ENCODE data around the gene HGD. TPM values are rescaled to one million over a fixed set of nuclear protein-coding genes. Genes with fewer than 3 reads are reported as not detected.

The HGD gene
- total RNA-seq, 1 donor from 2014 or later, result 0.40 TPM

- H3K27me3 Mint-ChIP-seq (ENCODE audit: low read depth), result no peaks in the 10 kb centered on the region
- no peak for TF ChIP-seq CTCF (IDR thresholded peaks at IDR 0.05)
- no peaks in the 10 kb centered on the region for H3K36me3 Mint-ChIP-seq (ENCODE audit: low read depth)
- peaks cover 6% of the 10 kb centered on the region for H3K9me3 Mint-ChIP-seq (ENCODE audit: low read depth)
- no peak overlapping the region for H3K4me3 Mint-ChIP-seq (ENCODE audit: unreplicated experiment)
- DNase-seq (ENCODE audit: low spot score), result no peak
- H3K27ac Mint-ChIP-seq (ENCODE audit: unreplicated experiment), result no peak overlapping the region
- H3K4me1 Mint-ChIP-seq (ENCODE audit: low read depth), result peaks cover 16% of the 10 kb centered on the region
Observed at GRCh38 chr3:120683671-120684301, 1.7 kb upstream of the HGD start.

GRCh38 chr3:120683213-120683612, 1.2 kb upstream of the HGD start:
- no peak for DNase-seq (ENCODE audit: low spot score)
- Mint-ChIP-seq H3K9me3 (ENCODE audit: low read depth) (peaks cover 6% of the 10 kb centered on the region), H3K27ac (ENCODE audit: unreplicated experiment) (no peak overlapping the region), H3K36me3 (ENCODE audit: low read depth) (no peaks in the 10 kb centered on the region), H3K27me3 (ENCODE audit: low read depth) (no peaks in the 10 kb centered on the region), H3K4me1 (ENCODE audit: low read depth) (peaks cover 16% of the 10 kb centered on the region), H3K4me3 (ENCODE audit: unreplicated experiment) (no peak overlapping the region)
- no peak for TF ChIP-seq CTCF (IDR thresholded peaks at IDR 0.05)

GRCh38 chr3:120681506-120682038, 467 bp downstream of the HGD start:
- Mint-ChIP-seq H3K9me3 (ENCODE audit: low read depth) (peaks cover 10% of the 10 kb centered on the region), H3K27ac (ENCODE audit: unreplicated experiment) (no peak overlapping the region), H3K36me3 (ENCODE audit: low read depth) (no peaks in the 10 kb centered on the region), H3K4me1 (ENCODE audit: low read depth) (peaks cover 20% of the 10 kb centered on the region), H3K4me3 (ENCODE audit: unreplicated experiment) (no peak overlapping the region), H3K27me3 (ENCODE audit: low read depth) (no peaks in the 10 kb centered on the region)
- TF ChIP-seq CTCF (IDR thresholded peaks at IDR 0.05), result no peak
- no peak for DNase-seq (ENCODE audit: low spot score)

DNA sequence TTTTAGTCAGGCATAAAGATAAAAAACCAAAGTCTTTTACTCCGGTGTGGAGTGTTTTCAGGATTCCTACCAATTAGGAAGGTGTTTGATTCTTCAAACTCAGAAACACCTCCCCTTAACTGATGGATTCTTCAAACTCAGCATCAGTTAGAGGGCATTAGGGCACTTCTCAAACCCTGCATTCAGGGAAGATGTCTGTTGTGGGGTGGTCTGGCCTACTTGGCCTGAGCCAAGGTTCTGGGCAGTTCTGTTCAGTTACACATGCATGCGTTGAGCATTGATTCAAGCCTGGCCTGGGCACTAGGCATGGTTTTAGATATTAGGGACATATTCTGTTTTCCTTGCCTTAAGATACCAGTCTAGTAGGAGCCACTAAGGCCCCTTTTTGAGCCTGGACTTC, 1.0 kb downstream of the HGD start:
- no peak overlapping the region for H3K27ac Mint-ChIP-seq (ENCODE audit: unreplicated experiment)
- no peak overlapping the region for H3K4me3 Mint-ChIP-seq (ENCODE audit: unreplicated experiment)

More for the DNA sequence above, 1.0 kb downstream of the HGD start:
- H3K9me3 Mint-ChIP-seq (ENCODE audit: low read depth), result peaks cover 10% of the 10 kb centered on the region
- H3K36me3 Mint-ChIP-seq (ENCODE audit: low read depth), result no peaks in the 10 kb centered on the region
- TF ChIP-seq CTCF (IDR thresholded peaks at IDR 0.05), result no peak
- H3K4me1 Mint-ChIP-seq (ENCODE audit: low read depth), result peaks cover 20% of the 10 kb centered on the region
- no peaks in the 10 kb centered on the region for H3K27me3 Mint-ChIP-seq (ENCODE audit: low read depth)
- no peak for DNase-seq (ENCODE audit: low spot score)

All from chondrocyte (in vitro differentiated cells).